SK-N-SH treated with all-trans-retinoic acid at 6 μM for 48 hours (cell line): ENCODE measurements around the gene DCLK1.
A peak's percentile ranks its signal among the peaks of the same experiment; 100 is the strongest.

Source experiments
- ATAC-seq: fragments of 200-7000 bp; cut with Tn5 transposase; 3 replicates; pipeline ENCODE4 v1.9.1; 2020; ENCODE audit warnings: mild to moderate bottlenecking, moderate library complexity
- ARNTL ChIP-seq: fragments of 450-650 bp; formaldehyde crosslinking; IDR thresholded peaks from 2 replicates; pipeline ENCODE4 v1.5.0; 2020; ENCODE audit warnings: low read depth, mild to moderate bottlenecking, moderate library complexity, borderline replicate concordance
- BACH2 ChIP-seq: fragments of 250-450 bp; sonication (Bioruptor Pico); IDR thresholded peaks from 2 replicates; pipeline ENCODE4 v1.9.0; 2021; ENCODE audit warnings: mild to moderate bottlenecking, borderline replicate concordance
- CSDC2 ChIP-seq: fragments of 250-450 bp; sonication (Bioruptor Pico); IDR thresholded peaks from 2 replicates; pipeline ENCODE4 v1.5.0; 2020; ENCODE audit warnings: mild to moderate bottlenecking, moderate library complexity
- ESRRG ChIP-seq: fragments of 250-450 bp; sonication (Bioruptor Pico); IDR thresholded peaks from 2 replicates; pipeline ENCODE4 v1.6.1; 2021; ENCODE audit warnings: mild to moderate bottlenecking
- GLIS3 ChIP-seq: fragments of 250-450 bp; sonication (Bioruptor Pico); IDR thresholded peaks from 2 replicates; pipeline ENCODE4 v1.5.0; 2020; ENCODE audit warnings: mild to moderate bottlenecking, moderate library complexity
- ISL1 ChIP-seq: fragments of 250-450 bp; sonication (Bioruptor Pico); IDR thresholded peaks from 2 replicates; pipeline ENCODE4 v2.1.2; 2022; ENCODE audit warnings: mild to moderate bottlenecking, moderate library complexity
- OSR1 ChIP-seq: fragments of 250-450 bp; sonication (Bioruptor Pico); IDR thresholded peaks from 2 replicates; pipeline ENCODE4 v1.8.0; 2022; ENCODE audit warnings: moderate library complexity, mild to moderate bottlenecking, inconsistent platforms
- PPARA ChIP-seq: fragments of 250-450 bp; sonication (Bioruptor Pico); IDR thresholded peaks from 2 replicates; pipeline ENCODE4 v1.5.0; 2020; ENCODE audit warnings: mild to moderate bottlenecking, borderline replicate concordance
- SNAI2 ChIP-seq: fragments of 250-450 bp; sonication (Bioruptor Pico); IDR thresholded peaks from 2 replicates; pipeline ENCODE4 v1.5.0; 2020; ENCODE audit warnings: mild to moderate bottlenecking, moderate library complexity
- TCF4 ChIP-seq: fragments of 250-450 bp; sonication (Bioruptor Pico); IDR thresholded peaks from 2 replicates; pipeline ENCODE4 v1.8.0; 2021; ENCODE audit warnings: mild to moderate bottlenecking, moderate library complexity, borderline replicate concordance
- TOX ChIP-seq: fragments of 250-450 bp; sonication (Bioruptor Pico); IDR thresholded peaks from 2 replicates; pipeline ENCODE4 v1.8.0; 2021; ENCODE audit warnings: mild to moderate bottlenecking, moderate library complexity, borderline replicate concordance
- TSHZ2 ChIP-seq: fragments of 250-450 bp; sonication (Bioruptor Pico); IDR thresholded peaks from 2 replicates; pipeline ENCODE4 v1.5.0; 2020; ENCODE audit warnings: mild to moderate bottlenecking, moderate library complexity
- ZNF565 ChIP-seq: fragments of 450-650 bp; formaldehyde crosslinking; conservative IDR thresholded peaks from 2 replicates; pipeline ENCODE4 v1.5.0; 2020; ENCODE audit warnings: low read depth, mild to moderate bottlenecking, moderate library complexity
- ZNF70 ChIP-seq: fragments of 450-650 bp; formaldehyde crosslinking; IDR thresholded peaks from 2 replicates; pipeline ENCODE4 v1.5.0; 2020; ENCODE audit warnings: mild to moderate bottlenecking, moderate library complexity
- ZNF8 ChIP-seq: fragments of 450-650 bp; formaldehyde crosslinking; IDR thresholded peaks from 2 replicates; pipeline ENCODE4 v1.5.0; 2020; ENCODE audit warnings: mild to moderate bottlenecking, moderate library complexity
- TF ChIP-seq, protein P1 (sequence below): fragments of 250-450 bp; sonication (Bioruptor Pico); IDR thresholded peaks from 2 replicates; pipeline ENCODE4 v1.8.0; 2020; ENCODE audit warnings: mild to moderate bottlenecking, moderate library complexity, borderline replicate concordance
- TF ChIP-seq, protein P2 (sequence below): fragments of 250-450 bp; sonication (Bioruptor Pico); IDR thresholded peaks from 2 replicates; pipeline ENCODE4 v1.5.1; 2021; ENCODE audit warnings: mild to moderate bottlenecking, moderate library complexity
- TF ChIP-seq, protein P3 (sequence below): fragments of 250-450 bp; sonication (Bioruptor Pico); IDR thresholded peaks from 2 replicates; pipeline ENCODE4 v1.5.1; 2020; ENCODE audit warnings: low read depth, mild to moderate bottlenecking, moderate library complexity
- TF ChIP-seq, protein P4 (sequence below): fragments of 250-450 bp; sonication (Bioruptor Pico); IDR thresholded peaks from 2 replicates; pipeline ENCODE4 v1.8.0; 2021; ENCODE audit warnings: low read depth, mild to moderate bottlenecking, moderate library complexity, borderline replicate concordance

DCLK1 gene

DNA sequence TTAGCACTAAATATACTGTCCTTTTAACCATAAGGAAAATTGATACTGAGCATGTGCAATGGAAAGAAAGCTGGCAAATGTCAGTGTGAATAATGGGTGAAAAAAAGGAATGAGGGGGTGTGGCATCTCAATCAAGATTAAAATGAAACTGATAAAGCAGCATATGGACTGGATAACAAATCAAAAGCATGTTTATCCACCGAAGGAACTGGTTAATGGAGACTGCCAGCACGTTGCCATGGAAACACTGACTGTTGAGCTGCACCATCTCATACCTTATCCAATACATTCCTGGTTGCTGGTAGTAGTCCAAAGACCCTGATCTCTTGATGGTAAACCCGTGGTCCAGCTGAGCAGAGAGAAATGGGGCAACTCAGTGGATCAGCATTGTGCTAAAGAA, 343.2 kb downstream of the DCLK1 start (continued):
- no peak for TF ChIP-seq ESRRG (CRISPR knock-in tag)
- TF ChIP-seq ZNF565 (CRISPR knock-in tag) = no peak
- no peak for TF ChIP-seq ARNTL (CRISPR knock-in tag)
- no peak for TF ChIP-seq CSDC2
- TF ChIP-seq, protein P1, sequence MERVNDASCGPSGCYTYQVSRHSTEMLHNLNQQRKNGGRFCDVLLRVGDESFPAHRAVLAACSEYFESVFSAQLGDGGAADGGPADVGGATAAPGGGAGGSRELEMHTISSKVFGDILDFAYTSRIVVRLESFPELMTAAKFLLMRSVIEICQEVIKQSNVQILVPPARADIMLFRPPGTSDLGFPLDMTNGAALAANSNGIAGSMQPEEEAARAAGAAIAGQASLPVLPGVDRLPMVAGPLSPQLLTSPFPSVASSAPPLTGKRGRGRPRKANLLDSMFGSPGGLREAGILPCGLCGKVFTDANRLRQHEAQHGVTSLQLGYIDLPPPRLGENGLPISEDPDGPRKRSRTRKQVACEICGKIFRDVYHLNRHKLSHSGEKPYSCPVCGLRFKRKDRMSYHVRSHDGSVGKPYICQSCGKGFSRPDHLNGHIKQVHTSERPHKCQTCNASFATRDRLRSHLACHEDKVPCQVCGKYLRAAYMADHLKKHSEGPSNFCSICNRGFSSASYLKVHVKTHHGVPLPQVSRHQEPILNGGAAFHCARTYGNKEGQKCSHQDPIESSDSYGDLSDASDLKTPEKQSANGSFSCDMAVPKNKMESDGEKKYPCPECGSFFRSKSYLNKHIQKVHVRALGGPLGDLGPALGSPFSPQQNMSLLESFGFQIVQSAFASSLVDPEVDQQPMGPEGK (CRISPR knock-in tag) = no peak
- no peak for TF ChIP-seq PPARA
- TF ChIP-seq, protein P2, sequence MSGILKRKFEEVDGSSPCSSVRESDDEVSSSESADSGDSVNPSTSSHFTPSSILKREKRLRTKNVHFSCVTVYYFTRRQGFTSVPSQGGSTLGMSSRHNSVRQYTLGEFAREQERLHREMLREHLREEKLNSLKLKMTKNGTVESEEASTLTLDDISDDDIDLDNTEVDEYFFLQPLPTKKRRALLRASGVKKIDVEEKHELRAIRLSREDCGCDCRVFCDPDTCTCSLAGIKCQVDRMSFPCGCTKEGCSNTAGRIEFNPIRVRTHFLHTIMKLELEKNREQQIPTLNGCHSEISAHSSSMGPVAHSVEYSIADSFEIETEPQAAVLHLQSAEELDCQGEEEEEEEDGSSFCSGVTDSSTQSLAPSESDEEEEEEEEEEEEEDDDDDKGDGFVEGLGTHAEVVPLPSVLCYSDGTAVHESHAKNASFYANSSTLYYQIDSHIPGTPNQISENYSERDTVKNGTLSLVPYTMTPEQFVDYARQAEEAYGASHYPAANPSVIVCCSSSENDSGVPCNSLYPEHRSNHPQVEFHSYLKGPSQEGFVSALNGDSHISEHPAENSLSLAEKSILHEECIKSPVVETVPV (CRISPR knock-in tag) = no peak
- peak; percentile 81 for TF ChIP-seq TCF4
- TF ChIP-seq ZNF8 = no peak
- no peak for TF ChIP-seq BACH2
- TF ChIP-seq, all 23 proteins: peak for 4

GRCh38 chr13:35785576-35786303, 345.4 kb downstream of the DCLK1 start:
- TF ChIP-seq, protein P1 (CRISPR knock-in tag) = no peak
- TF ChIP-seq, protein P2 (CRISPR knock-in tag) = peak; percentile 51; the same call in 1 of the 2 replicates
- TF ChIP-seq ZNF565 (CRISPR knock-in tag) (no peak), BACH2 (no peak), GLIS3 (CRISPR knock-in tag) (peak; percentile 59; the same call in 1 of the 2 replicates), ISL1 (CRISPR knock-in tag) (peak; percentile 83), TOX (CRISPR knock-in tag) (no peak), ZNF70 (CRISPR knock-in tag) (no peak), ESRRG (CRISPR knock-in tag) (peak; percentile 28; the same call in 1 of the 2 replicates), TSHZ2 (CRISPR knock-in tag) (peak; percentile 96), SNAI2 (CRISPR knock-in tag) (peak; percentile 65; the same call in 1 of the 2 replicates), TCF4 (peak; percentile 94; the same call in 1 of the 2 replicates), OSR1 (no peak)
- TF ChIP-seq, protein P3, sequence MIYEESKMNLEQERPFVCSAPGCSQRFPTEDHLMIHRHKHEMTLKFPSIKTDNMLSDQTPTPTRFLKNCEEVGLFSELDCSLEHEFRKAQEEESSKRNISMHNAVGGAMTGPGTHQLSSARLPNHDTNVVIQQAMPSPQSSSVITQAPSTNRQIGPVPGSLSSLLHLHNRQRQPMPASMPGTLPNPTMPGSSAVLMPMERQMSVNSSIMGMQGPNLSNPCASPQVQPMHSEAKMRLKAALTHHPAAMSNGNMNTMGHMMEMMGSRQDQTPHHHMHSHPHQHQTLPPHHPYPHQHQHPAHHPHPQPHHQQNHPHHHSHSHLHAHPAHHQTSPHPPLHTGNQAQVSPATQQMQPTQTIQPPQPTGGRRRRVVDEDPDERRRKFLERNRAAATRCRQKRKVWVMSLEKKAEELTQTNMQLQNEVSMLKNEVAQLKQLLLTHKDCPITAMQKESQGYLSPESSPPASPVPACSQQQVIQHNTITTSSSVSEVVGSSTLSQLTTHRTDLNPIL (CRISPR knock-in tag) = 0 out of 2 replicates have a peak, but pooled peaks have one; percentile 13
- TF ChIP-seq, protein P4, sequence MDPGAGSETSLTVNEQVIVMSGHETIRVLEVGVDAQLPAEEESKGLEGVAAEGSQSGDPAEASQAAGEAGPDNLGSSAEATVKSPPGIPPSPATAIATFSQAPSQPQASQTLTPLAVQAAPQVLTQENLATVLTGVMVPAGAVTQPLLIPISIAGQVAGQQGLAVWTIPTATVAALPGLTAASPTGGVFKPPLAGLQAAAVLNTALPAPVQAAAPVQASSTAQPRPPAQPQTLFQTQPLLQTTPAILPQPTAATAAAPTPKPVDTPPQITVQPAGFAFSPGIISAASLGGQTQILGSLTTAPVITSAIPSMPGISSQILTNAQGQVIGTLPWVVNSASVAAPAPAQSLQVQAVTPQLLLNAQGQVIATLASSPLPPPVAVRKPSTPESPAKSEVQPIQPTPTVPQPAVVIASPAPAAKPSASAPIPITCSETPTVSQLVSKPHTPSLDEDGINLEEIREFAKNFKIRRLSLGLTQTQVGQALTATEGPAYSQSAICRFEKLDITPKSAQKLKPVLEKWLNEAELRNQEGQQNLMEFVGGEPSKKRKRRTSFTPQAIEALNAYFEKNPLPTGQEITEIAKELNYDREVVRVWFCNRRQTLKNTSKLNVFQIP (CRISPR knock-in tag) = no peak
- peak; percentile 20; the same call in 1 of the 3 replicates for ATAC-seq
